Measurements from ENCODE around the gene CPLANE1.
"Not testable (repeated sequence)": the region's sequence is repeated elsewhere in the genome, so short reads cannot be mapped to it uniquely, and the experiment has no call there.

Gene CPLANE1

DNA sequence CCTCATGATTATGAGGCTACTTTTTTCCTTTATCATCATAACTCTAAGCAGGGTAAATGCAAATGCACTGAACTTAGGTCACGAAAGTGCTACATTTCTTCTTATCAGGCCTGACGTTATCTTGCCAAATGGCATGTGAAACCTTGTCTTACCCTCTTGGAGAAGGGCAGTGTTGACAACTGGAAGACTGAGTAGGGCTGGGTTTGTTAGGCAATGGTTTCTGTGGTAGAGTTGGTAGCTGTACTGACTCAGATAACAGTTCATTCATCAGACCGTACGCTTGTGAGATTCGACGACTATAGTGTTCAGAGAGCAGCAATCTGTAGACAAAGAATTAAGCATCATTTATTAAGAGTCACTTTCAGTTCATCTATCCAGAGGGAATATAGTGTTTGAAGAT, 127.7 kb downstream of the CPLANE1 start:
- no peak overlapping the region for H3K4me3 ChIP-seq (ENCODE audit: low read depth, low read length)

GRCh38 chr5:37121027-37121426, 128.1 kb downstream of the CPLANE1 start:
- no peak overlapping the region for H3K4me3 ChIP-seq (ENCODE audit: low read depth, low read length)

GRCh38 chr5:37120270-37120669, 128.9 kb downstream of the CPLANE1 start:
- no peak overlapping the region for H3K4me3 ChIP-seq (ENCODE audit: low read depth, low read length)

- no peak overlapping the region for H3K4me3 ChIP-seq (ENCODE audit: low read depth, low read length)
Observed at GRCh38 chr5:37116359-37116758, 132.8 kb downstream of the CPLANE1 start.

- no peak overlapping the region for H3K4me3 ChIP-seq (ENCODE audit: low read depth, low read length)
Observed at GRCh38 chr5:37112383-37112991, 136.7 kb downstream of the CPLANE1 start.

- H3K4me3 ChIP-seq (ENCODE audit: low read depth, low read length): no peak overlapping the region
Observed at GRCh38 chr5:37111426-37112382, 137.5 kb downstream of the CPLANE1 start.

DNA sequence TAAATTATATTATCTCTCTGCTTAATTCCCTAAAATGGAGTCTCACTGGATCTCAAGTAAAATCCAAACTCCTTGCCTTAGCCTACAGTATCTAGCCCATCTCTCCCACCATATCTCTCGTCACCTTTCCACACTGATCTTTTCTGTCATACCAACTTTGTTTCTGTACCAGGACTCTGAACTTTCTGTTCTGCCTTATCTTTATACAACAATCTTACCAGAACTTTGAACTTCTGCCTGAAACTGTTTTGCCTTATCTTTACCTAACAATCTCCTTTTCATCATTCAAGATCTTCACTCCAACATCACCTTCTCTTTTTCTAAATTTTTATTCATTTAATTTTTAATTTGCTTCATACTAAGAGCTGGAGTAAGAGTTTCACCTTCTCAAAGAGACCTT, 139.0 kb downstream of the CPLANE1 start:
- no peak overlapping the region for H3K4me3 ChIP-seq (ENCODE audit: low read depth, low read length)

GRCh38 chr5:37109338-37109737, 139.8 kb downstream of the CPLANE1 start:
- no peak overlapping the region for H3K4me3 ChIP-seq (ENCODE audit: low read depth, low read length)

DNA sequence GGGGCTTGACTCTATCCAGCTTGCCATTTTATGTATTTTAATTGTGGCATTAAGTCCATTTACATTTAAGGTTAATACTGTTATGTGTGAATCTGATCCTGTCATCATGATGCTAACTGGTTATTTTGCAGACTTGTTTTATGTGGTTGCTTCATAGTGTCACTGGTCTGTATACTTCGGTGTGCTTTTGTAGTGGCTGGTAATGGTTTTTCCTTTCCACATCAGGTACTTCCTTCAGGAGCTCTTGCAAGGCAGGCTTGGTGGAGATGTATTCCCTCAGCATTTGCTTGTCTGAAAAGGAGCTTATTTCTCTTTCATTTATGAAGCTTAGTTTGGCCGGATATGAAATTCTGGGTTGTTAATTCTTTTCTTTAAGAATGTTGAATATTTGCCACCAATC, 145.9 kb downstream of the CPLANE1 start:
- no peak overlapping the region for H3K4me3 ChIP-seq (ENCODE audit: low read depth, low read length)

GRCh38 chr5:37099267-37099666, 149.9 kb downstream of the CPLANE1 start:
- not testable (repeated sequence) for H3K4me3 ChIP-seq (ENCODE audit: low read depth, low read length)

DNA sequence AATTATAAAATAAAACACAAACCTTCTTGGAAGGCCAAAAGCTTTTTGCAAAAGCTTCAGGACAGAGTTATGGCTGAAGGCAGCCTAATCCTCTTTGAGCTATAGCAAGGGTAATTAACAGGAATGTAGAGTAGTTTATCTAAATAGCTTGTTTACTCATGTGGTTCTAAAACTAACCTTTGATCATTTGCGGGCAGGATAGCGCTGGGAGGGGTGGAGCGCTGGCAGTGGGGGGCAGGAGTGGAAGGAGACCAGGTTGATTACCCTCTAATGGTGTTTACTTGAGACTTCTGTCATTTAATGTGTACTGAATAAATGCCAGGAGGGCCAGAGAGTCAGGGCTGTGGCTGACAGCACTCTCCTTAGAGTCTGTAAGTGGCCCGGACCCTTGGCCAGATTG, 155.4 kb downstream of the CPLANE1 start:
- not testable (repeated sequence) for H3K4me3 ChIP-seq (ENCODE audit: low read depth, low read length)

- H3K4me3 ChIP-seq (ENCODE audit: low read depth, low read length): no peak overlapping the region
Observed at GRCh38 chr5:37090781-37091180, 158.4 kb downstream of the CPLANE1 start.

- H3K4me3 ChIP-seq (ENCODE audit: low read depth, low read length): no peak overlapping the region
Observed at GRCh38 chr5:37090123-37090726, 159.0 kb downstream of the CPLANE1 start.

DNA sequence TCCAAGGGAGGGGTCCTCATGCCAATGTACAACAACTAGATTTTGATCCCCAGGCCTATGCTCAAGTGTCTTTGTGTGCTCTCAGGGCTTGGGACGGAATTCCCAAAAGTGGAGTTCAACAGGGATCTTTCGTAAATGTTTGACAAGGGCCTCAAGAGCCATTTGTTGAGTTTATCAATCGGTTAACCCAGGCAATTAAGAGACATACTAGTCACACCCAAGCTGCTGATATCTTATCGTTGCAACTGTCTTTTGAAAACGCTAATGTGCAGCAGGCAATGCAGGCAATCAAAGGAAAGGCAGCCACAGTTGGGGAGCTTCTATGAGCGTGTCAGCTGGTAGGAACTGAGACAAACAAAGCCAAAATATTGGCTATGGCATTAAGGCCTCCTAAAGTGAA, 161.2 kb downstream of the CPLANE1 start:
- no peak overlapping the region for H3K4me3 ChIP-seq (ENCODE audit: low read depth, low read length)

GRCh38 chr5:37086466-37087173, 162.6 kb downstream of the CPLANE1 start:
- H3K4me3 ChIP-seq (ENCODE audit: low read depth, low read length): no peak overlapping the region

DNA sequence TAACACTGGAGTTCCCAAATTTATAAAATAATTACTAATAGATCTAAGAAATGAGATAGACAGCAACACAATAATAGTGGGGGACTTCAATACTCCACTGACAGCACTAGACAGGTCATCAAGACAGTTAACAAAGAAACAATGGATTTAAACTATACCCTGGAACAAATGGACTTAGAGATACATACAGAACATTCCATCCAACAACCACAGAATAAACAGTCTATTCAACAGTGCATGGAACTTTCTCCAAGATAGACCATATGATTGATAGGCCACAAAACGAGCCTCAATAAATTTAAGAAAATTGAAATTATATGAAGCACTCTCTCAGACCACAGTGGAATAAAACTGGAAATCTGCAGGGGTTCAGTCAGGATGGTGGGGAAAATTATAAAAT, 163.2 kb downstream of the CPLANE1 start:
- not testable (repeated sequence) for H3K4me3 ChIP-seq (ENCODE audit: low read depth, low read length)

GRCh38 chr5:37082977-37083376, 166.2 kb downstream of the CPLANE1 start:
- not testable (repeated sequence) for H3K4me3 ChIP-seq (ENCODE audit: low read depth, low read length)

GRCh38 chr5:37080697-37081096, 168.5 kb downstream of the CPLANE1 start:
- no peak overlapping the region for H3K4me3 ChIP-seq (ENCODE audit: low read depth, low read length)

GRCh38 chr5:37077146-37077545, 172.0 kb downstream of the CPLANE1 start:
- H3K4me3 ChIP-seq (ENCODE audit: low read depth, low read length): no peak overlapping the region

GRCh38 chr5:37075399-37075950, 173.7 kb downstream of the CPLANE1 start:
- H3K4me3 ChIP-seq (ENCODE audit: low read depth, low read length): no peak overlapping the region

Data from iPS-11a (cell line).